HFFc6 (cell line): ENCODE measurements around the gene XYLB. TPM values are rescaled to one million over a fixed set of nuclear protein-coding genes. Genes with fewer than 3 reads are reported as not detected.
A peak's percentile ranks its signal among the peaks of the same experiment; 100 is the strongest.

Source experiments
- DNase-seq: peaks from one replicate; pipeline ENCODE4 v3.0.0-alpha.2; 2018
- H3K27ac Mint-ChIP-seq: 2 replicates; pipeline ENCODE4 v1.8.0; 2020; ENCODE audit warnings: mild to moderate bottlenecking, mixed read lengths
- H3K27me3 Mint-ChIP-seq: 2 replicates; pipeline ENCODE4 v1.8.0; 2021; ENCODE audit warnings: mild to moderate bottlenecking, moderate library complexity, mixed read lengths; ENCODE audit not compliant: insufficient read depth
- H3K36me3 Mint-ChIP-seq: 2 replicates; pipeline ENCODE4 v1.8.0; 2021; ENCODE audit warnings: low read depth, mixed read lengths
- H3K4me1 Mint-ChIP-seq: 2 replicates; pipeline ENCODE4 v1.8.0; 2020; ENCODE audit warnings: low read depth, mixed read lengths
- H3K4me3 Mint-ChIP-seq: 2 replicates; pipeline ENCODE4 v1.8.0; 2020; ENCODE audit warnings: mild to moderate bottlenecking, moderate library complexity, mixed read lengths
- H3K9me3 Mint-ChIP-seq: 2 replicates; pipeline ENCODE4 v1.8.0; 2020; ENCODE audit warnings: mild to moderate bottlenecking, mixed read lengths
- total RNA-seq, 6 experiments: library from RNA; stranded (reverse); fragmentation: NEBNext Ultra II Directional; extraction: Animal tissue kit (Norgen Biotek cat#: 25700); gene quantifications; 2 replicates in 1 of 6; 3 replicates in 5 of 6; pipeline ENCODE4 v1.2.3, GENCODE V29; 2021
- TF ChIP-seq, protein P1 (sequence below): fragments of 200-600 bp; sonication (generic); IDR thresholded peaks from 2 replicates; pipeline ENCODE4 v1.5.0; 2021; ENCODE audit warnings: antibody characterized with exemption, mild to moderate bottlenecking

XYLB gene
- total RNA-seq, 6 experiments from 2014 or later = 5.1 to 8.0 (median 6.2) TPM

DNA sequence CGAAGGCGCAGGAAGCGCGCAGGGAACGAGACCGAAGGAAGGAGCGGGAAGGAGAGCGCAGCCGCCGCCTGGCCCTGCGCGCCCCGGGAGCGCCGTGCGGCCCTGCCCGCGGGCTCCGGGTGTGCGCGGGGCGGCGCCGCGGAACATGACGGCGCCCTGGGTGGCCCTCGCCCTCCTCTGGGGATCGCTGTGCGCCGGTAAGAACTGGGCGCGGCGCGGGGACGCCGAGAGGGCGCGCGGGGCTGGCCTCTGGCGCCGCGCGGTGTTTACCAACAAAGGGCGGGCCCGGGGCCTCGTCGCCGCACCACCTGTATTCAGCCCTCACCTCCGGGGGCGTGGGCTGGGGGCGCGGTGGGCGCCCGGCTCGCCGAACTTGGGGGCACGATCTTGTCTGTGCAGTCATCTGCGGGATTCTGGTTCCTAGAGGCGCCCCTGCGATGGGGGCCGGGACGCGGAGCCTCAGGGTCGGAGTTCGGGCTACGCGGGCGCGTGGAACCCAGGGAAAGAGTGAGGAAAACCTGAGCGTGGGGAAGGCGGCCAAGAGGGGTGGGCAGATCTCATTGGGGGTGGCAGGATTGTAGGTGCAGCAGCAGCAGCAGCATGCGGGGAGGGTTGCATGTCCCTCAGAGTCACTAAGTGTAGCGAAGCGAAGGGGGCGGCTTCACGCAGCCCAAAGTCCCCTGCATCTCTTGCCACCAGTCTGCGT, 107.7 kb downstream of the XYLB start:
- TF ChIP-seq, protein P1, sequence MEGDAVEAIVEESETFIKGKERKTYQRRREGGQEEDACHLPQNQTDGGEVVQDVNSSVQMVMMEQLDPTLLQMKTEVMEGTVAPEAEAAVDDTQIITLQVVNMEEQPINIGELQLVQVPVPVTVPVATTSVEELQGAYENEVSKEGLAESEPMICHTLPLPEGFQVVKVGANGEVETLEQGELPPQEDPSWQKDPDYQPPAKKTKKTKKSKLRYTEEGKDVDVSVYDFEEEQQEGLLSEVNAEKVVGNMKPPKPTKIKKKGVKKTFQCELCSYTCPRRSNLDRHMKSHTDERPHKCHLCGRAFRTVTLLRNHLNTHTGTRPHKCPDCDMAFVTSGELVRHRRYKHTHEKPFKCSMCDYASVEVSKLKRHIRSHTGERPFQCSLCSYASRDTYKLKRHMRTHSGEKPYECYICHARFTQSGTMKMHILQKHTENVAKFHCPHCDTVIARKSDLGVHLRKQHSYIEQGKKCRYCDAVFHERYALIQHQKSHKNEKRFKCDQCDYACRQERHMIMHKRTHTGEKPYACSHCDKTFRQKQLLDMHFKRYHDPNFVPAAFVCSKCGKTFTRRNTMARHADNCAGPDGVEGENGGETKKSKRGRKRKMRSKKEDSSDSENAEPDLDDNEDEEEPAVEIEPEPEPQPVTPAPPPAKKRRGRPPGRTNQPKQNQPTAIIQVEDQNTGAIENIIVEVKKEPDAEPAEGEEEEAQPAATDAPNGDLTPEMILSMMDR = no peak
- Mint-ChIP-seq H3K36me3 (no peaks in the 10 kb centered on the region), H3K27ac (peak overlapping the region; percentile 71), H3K4me1 (peaks cover 5% of the 10 kb centered on the region; the same call in 1 of the 2 replicates), H3K9me3 (no peaks in the 10 kb centered on the region), H3K27me3 (no peaks in the 10 kb centered on the region; the same call in 1 of the 2 replicates), H3K4me3 (peak overlapping the region; percentile 92)
- DNase-seq = no peak

DNA sequence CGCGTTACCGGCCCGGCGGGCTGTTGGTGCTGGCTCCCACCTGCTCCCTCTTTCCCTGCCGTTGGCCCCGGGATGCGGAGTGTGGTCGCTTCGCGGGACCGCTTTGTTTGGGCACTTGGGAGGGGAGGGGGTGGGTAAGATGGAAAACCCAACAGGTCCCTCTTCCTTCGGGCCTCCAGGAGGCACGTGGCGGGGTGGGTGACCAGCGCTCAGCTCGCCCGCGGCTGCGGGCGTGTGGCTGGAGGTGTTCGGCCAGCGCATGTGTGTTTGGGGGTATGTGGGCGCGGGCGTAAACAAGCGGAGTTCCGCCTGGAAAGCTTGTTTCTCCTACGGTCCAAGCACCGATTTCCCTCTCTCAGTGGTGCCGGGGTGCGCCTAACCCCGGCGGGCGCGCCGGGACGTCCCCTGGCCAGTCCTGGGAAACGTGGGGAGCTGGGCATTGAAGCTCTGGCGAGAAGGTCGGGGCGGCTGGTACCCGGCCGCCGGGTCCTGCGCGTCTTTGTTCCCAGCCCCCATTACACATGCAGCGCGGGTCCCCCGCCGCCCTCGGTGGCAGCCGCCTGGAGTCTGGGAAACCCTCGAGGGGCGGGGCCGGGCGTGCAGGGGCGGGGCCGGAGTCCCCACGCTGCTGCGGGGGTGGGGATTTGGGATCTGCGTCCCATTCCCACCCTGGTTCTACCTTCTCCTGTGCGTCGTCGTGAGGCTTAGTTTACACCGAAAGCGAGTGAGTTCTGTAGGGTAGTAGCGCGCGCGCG, 108.5 kb downstream of the XYLB start:
- Mint-ChIP-seq H3K27me3 (no peaks in the 10 kb centered on the region; the same call in 1 of the 2 replicates), H3K9me3 (no peaks in the 10 kb centered on the region), H3K4me3 (peak overlapping the region; percentile 92), H3K36me3 (no peaks in the 10 kb centered on the region), H3K27ac (0 out of 2 replicates have a peak overlapping the region, but pooled peaks have one; percentile 71), H3K4me1 (peaks cover 5% of the 10 kb centered on the region; the same call in 1 of the 2 replicates)
- TF ChIP-seq, protein P1 = no peak
- DNase-seq = no peak

GRCh38 chr3:38455639-38456430, 109.2 kb downstream of the XYLB start:
- TF ChIP-seq, protein P1 = no peak
- DNase-seq = no peak
- Mint-ChIP-seq H3K4me3 (peak overlapping the region; percentile 92), H3K36me3 (no peaks in the 10 kb centered on the region), H3K4me1 (peaks cover 5% of the 10 kb centered on the region; the same call in 1 of the 2 replicates), H3K27me3 (no peaks in the 10 kb centered on the region; the same call in 1 of the 2 replicates), H3K9me3 (no peaks in the 10 kb centered on the region), H3K27ac (no peak overlapping the region)

DNA sequence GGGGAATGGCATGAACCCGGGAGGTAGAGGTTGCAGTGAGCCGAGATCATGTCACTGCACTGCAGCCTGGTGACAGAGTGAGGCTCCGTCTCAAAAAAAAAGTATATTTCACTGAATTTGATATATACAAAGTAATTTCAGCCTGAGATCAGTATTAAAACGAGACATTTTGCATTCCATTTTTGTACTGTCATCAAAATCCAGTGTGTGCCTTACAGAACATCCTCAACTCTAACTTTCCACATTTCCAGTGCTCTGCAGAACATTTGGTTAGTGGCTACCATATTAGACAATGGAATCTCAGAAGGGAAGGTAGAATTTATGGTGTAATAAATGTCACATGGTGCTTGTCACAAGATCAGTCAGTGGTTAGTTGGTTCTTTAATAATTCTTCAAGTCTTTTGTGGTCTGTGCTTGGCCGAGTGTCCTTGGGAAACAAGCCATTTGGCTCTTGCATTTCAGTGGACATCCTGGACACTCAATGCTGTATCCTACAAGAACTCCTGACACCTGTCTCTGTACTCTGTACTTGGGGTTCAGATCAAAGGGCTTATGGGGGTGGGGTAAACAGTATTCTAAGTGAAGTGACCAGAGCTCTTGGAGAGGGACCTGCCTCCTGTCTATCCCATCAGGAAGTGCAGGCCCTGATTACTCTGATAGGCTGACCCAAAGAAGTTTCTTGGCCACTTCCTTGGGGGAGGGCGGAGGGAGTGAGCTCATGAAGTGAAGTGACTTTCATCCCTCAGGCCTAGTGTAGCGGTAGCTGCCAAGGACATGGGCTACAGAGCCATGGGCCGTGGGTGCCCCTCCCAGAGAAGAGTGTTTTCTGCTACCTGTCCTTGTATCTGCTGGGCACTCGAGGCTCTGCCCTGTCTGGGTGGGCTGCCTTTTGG, 110.8 kb downstream of the XYLB start:
- no peak overlapping the region for H3K27ac Mint-ChIP-seq

More for the DNA sequence above, 110.8 kb downstream of the XYLB start:
- TF ChIP-seq, protein P1 = no peak
- Mint-ChIP-seq H3K36me3 (no peaks in the 10 kb centered on the region), H3K4me3 (no peak overlapping the region), H3K9me3 (no peaks in the 10 kb centered on the region), H3K4me1 (peaks cover 5% of the 10 kb centered on the region; the same call in 1 of the 2 replicates), H3K27me3 (no peaks in the 10 kb centered on the region; the same call in 1 of the 2 replicates)
- no peak for DNase-seq
